SW 1271 (cell line): Measurements from ENCODE around the gene TRAF3.
"Not testable (repeated sequence)": the region's sequence is repeated elsewhere in the genome, so short reads cannot be mapped to it uniquely, and the experiment has no call there.

Source experiments
- DNase-seq, 2 experiments: peaks; one replicate each; lab custom pipeline; 2025; lab: John Stamatoyannopoulos, UW

Gene TRAF3

GRCh38 chr14:102892651-102893050, 115.4 kb downstream of the TRAF3 start:
- DNase-seq: no peak

- DNase-seq: no peak
Observed at GRCh38 chr14:102893452-102893851, 116.2 kb downstream of the TRAF3 start.

- not testable (repeated sequence) for DNase-seq
Observed at GRCh38 chr14:102896735-102897134, 119.5 kb downstream of the TRAF3 start.

DNA sequence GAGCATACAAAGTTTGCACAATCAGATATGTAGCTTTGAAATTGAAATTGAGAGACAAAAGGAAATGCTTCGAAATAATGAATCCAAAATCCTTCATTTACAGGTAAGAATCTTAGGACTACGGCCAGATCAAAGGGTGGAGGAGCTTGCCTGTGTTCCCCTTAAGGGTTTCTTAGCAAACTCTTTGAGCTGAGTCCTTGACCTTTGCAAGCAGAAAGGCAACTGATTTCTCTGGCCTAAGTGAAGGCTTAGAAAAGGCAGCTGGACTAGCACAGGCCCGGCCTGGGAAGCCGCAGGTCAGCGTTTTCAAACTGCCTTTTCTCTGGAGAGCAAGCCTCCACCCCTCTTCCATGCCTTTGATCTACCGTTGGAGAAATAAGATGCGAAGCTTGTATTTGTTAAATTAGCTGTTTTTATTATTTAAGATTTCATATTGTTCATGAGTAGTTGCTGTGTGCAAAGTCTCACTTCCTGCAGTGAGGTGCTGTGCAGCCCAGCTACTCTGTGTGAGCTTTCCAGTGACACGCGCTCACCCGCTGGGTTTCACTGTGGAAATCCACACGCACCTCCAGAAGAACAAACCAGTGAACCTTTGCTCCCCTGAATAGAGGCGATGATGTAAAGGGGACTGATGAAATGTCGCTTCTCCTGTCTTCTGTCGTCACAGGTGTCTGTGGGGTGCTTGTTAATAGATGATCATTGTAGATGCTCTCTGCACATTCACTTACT, 120.2 kb downstream of the TRAF3 start:
- no peak for DNase-seq

DNA sequence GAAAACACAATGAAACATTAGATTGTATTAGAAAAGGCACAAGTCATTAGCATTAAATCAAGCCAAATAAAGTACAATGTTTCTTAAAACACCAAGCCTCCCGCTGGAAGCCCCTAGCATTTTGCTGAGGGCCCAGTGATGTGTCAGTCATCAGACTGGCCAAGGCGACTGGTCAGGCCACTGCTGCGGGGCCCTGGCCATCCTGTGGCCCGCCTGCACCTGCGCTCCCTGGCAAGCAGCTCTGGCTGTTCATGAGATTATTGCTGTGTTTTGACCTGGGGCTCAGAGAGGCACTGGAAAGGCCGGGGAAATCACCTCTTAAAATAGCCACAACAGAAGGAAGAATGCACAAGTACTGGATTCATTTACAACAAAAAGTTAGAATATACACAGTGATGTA, 121.0 kb downstream of the TRAF3 start:
- DNase-seq: no peak

DNA sequence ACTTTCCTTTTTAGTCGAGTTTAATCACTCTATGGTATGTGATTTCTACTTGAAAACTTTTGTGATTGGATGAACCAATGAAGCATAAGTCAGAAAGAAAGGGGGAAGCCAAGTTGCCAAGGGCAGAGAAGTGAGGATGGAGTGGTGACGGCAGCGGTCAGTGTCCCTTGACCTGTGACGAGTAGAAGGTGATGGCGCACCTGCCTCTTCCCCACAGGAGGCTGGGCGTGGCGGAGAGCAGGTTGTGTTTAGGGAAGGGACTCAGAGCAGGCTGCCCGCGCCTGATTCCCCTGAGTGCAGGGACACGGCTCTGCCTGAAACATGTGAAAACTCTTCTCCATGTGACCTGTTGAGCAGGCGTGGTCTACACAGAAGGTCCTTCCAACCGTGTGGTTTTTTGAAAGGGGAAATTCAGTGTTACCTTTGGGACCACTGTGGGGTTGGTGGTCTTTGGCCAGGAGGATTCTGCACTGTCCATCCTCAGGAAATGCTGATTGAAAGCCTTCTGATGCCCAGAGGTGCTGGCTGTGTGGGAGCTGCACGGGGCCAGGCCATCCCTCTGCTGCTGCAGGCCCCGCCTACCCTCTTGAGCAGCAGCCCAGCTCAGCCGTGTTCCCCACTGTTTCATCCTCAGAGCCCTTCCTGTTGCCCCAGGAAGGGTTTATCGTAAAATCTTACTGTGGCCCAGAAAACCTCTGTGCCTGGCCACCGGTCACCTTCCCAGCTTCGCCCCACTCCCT, 121.7 kb downstream of the TRAF3 start:
- DNase-seq: no peak

DNA sequence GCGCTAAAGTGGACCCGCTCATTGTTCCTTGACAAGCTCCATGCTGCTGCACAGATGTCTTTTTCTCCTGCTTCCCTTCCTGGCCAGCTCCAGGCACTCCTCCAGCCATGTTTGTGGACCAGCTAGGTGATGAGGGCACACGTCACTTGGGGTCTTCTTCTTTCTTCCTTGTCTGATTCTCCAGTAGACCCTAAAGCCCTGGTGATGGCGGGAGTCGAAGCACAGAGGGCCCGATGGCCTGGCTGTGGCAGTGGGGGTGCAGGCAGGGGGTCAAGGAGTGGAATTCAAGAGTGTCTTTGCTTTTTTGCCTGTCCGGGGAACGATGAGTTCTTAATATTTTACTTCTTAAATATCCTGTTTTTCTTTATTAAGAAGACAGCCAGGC, 122.3 kb downstream of the TRAF3 start:
- DNase-seq: no peak

- DNase-seq: no peak
Observed at GRCh38 chr14:102900631-102901571, 123.7 kb downstream of the TRAF3 start.

- DNase-seq: no peak
Observed at GRCh38 chr14:102901633-102902032, 124.4 kb downstream of the TRAF3 start.

GRCh38 chr14:102902086-102902485, 124.8 kb downstream of the TRAF3 start:
- no peak for DNase-seq

GRCh38 chr14:102902523-102903247, 125.4 kb downstream of the TRAF3 start:
- DNase-seq: no peak

DNA sequence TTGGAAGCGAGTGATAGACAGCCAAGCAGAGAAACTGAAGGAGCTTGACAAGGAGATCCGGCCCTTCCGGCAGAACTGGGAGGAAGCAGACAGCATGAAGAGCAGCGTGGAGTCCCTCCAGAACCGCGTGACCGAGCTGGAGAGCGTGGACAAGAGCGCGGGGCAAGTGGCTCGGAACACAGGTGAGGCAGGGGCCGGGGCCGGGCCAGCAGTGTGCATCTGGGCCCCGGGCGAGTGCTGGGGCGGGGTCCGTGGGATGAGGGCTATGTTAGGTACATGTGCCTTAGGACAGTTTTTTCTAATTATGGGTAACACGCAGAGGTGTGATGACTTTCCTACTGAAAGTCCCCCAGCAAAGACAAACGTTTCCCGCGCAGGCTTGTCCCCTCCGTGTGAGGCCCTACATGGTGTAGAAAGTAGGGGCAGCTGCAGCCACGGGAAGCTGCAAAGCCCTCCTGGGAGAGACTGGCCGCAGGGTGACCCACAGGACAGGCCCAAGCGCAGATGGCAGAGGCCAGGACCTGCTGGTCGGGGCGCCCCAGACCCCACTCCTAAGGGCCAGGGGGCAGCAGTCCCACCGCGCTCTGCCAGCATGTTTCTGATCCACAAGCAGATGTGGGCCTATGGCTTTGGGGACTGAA, 126.1 kb downstream of the TRAF3 start:
- DNase-seq: no peak

GRCh38 chr14:102903889-102904512, 126.8 kb downstream of the TRAF3 start:
- DNase-seq: no peak

- DNase-seq: no peak
Observed at GRCh38 chr14:102905116-102906108, 128.2 kb downstream of the TRAF3 start.

DNA sequence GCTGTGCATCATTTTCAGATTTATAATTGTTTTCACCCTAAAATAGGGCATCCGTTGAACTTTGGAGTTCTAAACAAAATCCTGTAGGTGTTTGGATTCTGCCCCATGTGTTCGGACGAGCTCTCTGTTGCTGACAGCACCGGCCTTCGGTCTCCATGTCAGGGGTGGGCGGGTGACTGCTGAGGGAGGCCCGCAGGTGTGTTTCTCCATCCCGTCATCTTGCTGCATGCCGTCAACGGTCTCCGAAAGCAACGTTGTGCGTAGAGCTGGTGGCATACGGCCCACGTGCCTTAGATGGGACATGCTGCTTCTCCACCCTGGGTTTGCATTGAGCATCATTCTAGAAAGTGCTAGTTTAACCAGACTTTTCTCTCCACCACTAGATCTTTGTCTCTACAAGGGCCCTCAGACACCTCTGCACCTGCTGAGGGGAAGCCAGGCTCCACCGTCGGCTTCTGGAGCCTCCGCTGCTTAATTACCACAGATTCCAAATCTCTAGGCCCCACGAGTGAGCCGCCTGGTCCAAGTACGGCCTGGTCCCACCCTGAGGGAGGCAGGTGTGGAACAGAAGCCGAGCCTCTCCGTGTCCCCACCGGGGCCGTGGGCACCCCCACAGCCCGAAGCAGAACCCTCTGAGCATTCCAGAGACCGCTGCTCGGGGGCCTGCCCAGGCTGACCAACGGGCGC, 129.5 kb downstream of the TRAF3 start:
- no peak for DNase-seq

DNA sequence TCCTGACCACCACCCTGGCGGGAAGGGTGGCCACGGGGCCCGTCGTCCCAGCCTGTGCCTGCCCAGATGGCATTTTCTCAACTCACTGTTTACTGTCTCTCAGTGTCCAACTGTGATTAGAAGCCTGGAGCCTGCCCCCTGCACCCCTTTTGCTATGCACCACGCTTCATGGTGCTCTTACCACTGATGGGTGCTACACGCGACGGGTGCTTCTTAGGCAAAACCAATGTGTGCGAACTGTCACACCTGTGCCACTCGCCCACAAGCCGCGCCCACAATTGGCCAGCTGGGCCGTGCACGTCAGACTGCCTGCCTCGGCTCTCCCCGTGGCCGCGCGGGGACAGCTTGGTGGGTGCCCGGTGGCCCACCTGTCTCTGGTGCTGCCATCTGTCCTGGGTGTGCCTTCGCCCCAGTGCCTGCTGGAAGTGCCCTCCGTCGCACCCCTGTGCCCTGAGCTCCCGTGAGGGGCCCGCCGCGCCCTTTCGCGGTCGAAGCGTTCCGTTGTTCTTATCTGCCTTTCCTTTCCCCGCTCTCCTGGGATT, 130.1 kb downstream of the TRAF3 start:
- no peak for DNase-seq

DNA sequence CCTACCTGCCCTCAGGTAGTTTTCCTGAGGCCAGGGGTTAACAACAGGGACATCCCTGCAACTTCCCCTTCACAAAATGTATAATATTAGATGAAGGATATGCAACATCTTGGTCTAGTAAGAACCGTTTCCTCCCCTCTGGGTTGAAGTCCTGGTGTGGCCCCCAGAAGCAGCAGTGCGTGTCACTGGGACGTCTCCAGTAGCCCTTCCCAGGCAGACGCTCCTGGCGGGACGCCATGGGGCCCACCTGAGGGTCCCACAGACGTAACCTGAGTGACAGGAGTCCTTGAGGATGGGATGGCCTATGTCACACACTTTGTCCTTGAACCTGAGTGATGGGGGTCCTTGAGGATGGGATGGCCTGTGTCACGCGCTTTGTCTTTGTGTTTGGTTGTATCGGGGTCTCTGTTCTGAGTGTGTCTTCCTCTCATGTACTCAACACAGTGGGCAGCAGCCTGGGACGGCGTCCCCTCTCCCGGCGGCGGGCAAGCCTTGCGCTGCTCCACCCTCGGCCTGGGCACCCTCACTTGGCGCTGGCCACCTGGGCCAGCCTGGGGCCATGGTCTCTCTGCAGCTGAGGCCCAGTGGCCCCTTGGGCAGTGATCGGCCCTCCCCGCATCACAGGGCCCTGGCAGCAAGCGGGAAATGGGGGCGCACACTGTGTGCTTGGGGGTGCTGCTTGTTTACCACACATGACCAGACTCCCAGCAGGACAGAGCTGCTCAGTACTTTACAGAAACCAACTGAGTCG, 130.9 kb downstream of the TRAF3 start:
- no peak for DNase-seq
